ENCODE data around the gene FRZB.
A peak's percentile ranks its signal among the peaks of the same experiment; 100 is the strongest.

FRZB gene

GRCh38 chr2:182863642-182864041, 2.8 kb downstream of the FRZB start:
- Histone ChIP-seq H3K4me3 (ENCODE audit: low read length) (no peak overlapping the region), H3K36me3 (ENCODE audit: insufficient read depth, low read length) (no peaks in the 10 kb centered on the region), H3K27me3 (ENCODE audit: control insufficient read depth, insufficient read depth, low read length) (no peaks in the 10 kb centered on the region), H3K4me2 (ENCODE audit: low read length) (no peak overlapping the region), H3K9me3 (replicated peaks; ENCODE audit: low read length) (no peaks in the 10 kb centered on the region), H3K4me1 (ENCODE audit: control insufficient read depth, insufficient read depth, low read length) (peaks cover 12% of the 10 kb centered on the region), H3K9ac (ENCODE audit: low read depth, low read length) (no peak overlapping the region)

DNA sequence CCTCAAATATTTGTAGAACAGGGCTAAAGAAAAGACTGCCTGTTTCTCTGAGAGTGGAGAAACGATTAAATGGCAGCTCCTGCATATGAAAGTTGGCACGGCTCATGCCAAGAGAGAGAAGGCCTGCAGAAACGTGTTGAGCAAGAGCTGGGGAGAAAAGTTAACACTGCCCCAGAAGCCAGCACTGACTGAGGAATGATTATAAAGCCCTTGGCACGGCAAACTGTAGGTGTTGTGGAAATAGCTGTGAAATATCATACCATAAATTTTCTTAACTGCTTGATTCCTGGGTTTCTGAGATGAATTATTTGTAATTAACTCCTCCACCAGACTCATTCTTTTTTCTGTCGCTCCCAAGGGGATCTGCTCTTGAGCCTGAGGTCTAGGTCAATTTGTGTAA, 4.3 kb downstream of the FRZB start:
- Histone ChIP-seq H3K27me3 (ENCODE audit: control insufficient read depth, insufficient read depth, low read length) (no peaks in the 10 kb centered on the region), H3K4me2 (ENCODE audit: low read length) (no peak overlapping the region)

GRCh38 chr2:182860858-182861257, 5.6 kb downstream of the FRZB start:
- H3K9me3 ChIP-seq (replicated peaks; ENCODE audit: low read length), result no peaks in the 10 kb centered on the region
- no peak overlapping the region for H3K9ac ChIP-seq (ENCODE audit: low read depth, low read length)
- H3K36me3 ChIP-seq (ENCODE audit: insufficient read depth, low read length), result no peaks in the 10 kb centered on the region
- H3K4me1 ChIP-seq (ENCODE audit: control insufficient read depth, insufficient read depth, low read length), result peaks cover 2% of the 10 kb centered on the region
- H3K27me3 ChIP-seq (ENCODE audit: control insufficient read depth, insufficient read depth, low read length), result no peaks in the 10 kb centered on the region
- H3K4me3 ChIP-seq (ENCODE audit: low read length), result no peak overlapping the region
- no peak overlapping the region for H3K4me2 ChIP-seq (ENCODE audit: low read length)

More for the DNA sequence above, 4.3 kb downstream of the FRZB start:
- Histone ChIP-seq H3K9ac (ENCODE audit: low read depth, low read length) (no peak overlapping the region), H3K9me3 (replicated peaks; ENCODE audit: low read length) (no peaks in the 10 kb centered on the region), H3K4me3 (ENCODE audit: low read length) (no peak overlapping the region), H3K4me1 (ENCODE audit: control insufficient read depth, insufficient read depth, low read length) (peaks cover 9% of the 10 kb centered on the region), H3K36me3 (ENCODE audit: insufficient read depth, low read length) (no peaks in the 10 kb centered on the region)

DNA sequence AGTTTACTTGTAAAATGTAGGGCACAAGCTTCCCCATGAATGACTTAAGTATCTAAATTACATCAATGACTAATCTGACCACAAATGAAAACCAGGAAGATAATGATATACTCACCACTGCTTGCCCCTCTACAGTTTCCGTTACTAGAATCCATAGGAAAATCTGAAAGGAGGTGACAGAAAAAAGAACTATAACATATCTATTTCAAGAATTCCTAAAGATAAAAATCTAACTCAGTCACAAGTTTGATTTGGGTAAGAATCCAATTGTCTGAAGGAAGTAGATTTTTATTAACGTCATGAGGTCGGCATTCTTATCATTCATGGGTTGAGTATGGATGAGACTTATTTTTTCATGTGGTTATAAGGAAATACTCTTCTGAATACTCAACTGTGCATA, 7.8 kb downstream of the FRZB start:
- no peaks in the 10 kb centered on the region for H3K27me3 ChIP-seq (ENCODE audit: control insufficient read depth, insufficient read depth, low read length)
- no peaks in the 10 kb centered on the region for H3K4me1 ChIP-seq (ENCODE audit: control insufficient read depth, insufficient read depth, low read length)
- no peak overlapping the region for H3K4me2 ChIP-seq (ENCODE audit: low read length)
- no peaks in the 10 kb centered on the region for H3K9me3 ChIP-seq (replicated peaks; ENCODE audit: low read length)
- no peak overlapping the region for H3K4me3 ChIP-seq (ENCODE audit: low read length)
- no peak overlapping the region for H3K9ac ChIP-seq (ENCODE audit: low read depth, low read length)
- H3K36me3 ChIP-seq (ENCODE audit: insufficient read depth, low read length), result no peaks in the 10 kb centered on the region

DNA sequence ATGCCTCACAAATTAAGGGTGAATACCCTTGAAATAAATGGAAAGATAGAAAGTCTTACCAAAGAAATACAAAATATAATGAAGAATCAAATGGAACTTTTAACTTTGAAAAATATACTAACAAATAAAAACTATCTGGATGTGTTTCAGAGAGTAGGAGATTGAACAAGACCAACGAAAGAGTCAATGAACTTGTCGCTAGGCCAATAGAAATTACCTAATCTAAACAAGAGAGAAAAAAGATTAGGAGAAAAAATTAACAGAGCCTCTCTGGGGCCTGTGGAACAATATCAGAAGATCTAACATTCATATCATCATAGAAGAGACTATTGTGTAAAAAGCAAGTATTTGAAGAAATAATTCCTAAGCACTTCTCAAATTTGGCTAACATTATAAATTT, 11.1 kb downstream of the FRZB start:
- H3K4me1 ChIP-seq (ENCODE audit: control insufficient read depth, insufficient read depth, low read length), result peaks cover 5% of the 10 kb centered on the region
- H3K36me3 ChIP-seq (ENCODE audit: insufficient read depth, low read length), result no peaks in the 10 kb centered on the region

GRCh38 chr2:182854375-182855105, 11.9 kb downstream of the FRZB start:
- Histone ChIP-seq H3K27me3 (ENCODE audit: control insufficient read depth, insufficient read depth, low read length) (no peaks in the 10 kb centered on the region), H3K9me3 (replicated peaks; ENCODE audit: low read length) (no peaks in the 10 kb centered on the region), H3K4me1 (ENCODE audit: control insufficient read depth, insufficient read depth, low read length) (peaks cover 5% of the 10 kb centered on the region), H3K4me2 (ENCODE audit: low read length) (no peak overlapping the region), H3K4me3 (ENCODE audit: low read length) (no peak overlapping the region), H3K9ac (ENCODE audit: low read depth, low read length) (no peak overlapping the region), H3K36me3 (ENCODE audit: insufficient read depth, low read length) (no peaks in the 10 kb centered on the region)

More for the DNA sequence above, 11.1 kb downstream of the FRZB start:
- Histone ChIP-seq H3K27me3 (ENCODE audit: control insufficient read depth, insufficient read depth, low read length) (no peaks in the 10 kb centered on the region), H3K9me3 (replicated peaks; ENCODE audit: low read length) (no peaks in the 10 kb centered on the region), H3K4me2 (ENCODE audit: low read length) (no peak overlapping the region), H3K4me3 (ENCODE audit: low read length) (no peak overlapping the region), H3K9ac (ENCODE audit: low read depth, low read length) (no peak overlapping the region)

DNA sequence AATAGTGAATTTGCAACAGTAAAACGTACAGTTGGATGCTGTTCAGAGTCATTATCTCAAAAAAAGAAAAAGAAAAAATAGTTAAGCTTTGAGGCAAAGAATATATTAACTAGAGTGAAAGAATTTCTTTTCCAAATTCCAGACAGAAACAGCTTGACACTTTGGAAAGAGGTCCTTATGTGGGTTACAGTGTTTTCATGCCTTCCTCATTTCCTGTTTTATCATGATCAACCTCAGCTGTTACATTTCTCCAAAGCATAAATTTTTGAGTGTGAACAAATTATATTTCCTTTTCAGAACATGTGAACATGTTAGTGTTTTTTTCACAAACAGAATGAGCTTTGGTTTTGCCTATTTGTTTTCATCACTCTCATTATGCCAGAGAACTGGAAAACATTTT, 13.6 kb downstream of the FRZB start:
- Histone ChIP-seq H3K4me3 (ENCODE audit: low read length) (no peak overlapping the region), H3K36me3 (ENCODE audit: insufficient read depth, low read length) (no peaks in the 10 kb centered on the region), H3K9me3 (replicated peaks; ENCODE audit: low read length) (no peaks in the 10 kb centered on the region), H3K27me3 (ENCODE audit: control insufficient read depth, insufficient read depth, low read length) (no peaks in the 10 kb centered on the region), H3K4me2 (ENCODE audit: low read length) (no peak overlapping the region), H3K9ac (ENCODE audit: low read depth, low read length) (no peak overlapping the region), H3K4me1 (ENCODE audit: control insufficient read depth, insufficient read depth, low read length) (peaks cover 5% of the 10 kb centered on the region)

DNA sequence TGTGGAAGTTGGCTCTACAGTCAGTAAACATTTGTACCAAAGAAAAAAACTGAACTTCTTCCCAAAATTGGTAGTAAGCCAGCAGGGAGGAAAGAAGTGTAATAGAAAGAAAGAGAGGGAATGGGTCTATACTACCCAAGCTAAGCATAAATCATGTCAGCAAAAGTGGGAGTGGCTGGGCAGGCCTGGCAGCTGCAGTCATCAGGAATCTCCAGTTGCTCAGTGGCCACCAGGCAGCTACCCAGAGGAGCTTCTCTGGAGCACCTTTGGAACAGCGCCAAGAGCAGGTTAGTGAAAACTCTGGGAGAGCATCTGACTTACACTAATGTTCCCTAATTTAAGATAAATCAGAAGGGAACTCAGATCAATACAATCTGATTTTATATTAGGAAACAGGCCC, 14.3 kb downstream of the FRZB start:
- no peaks in the 10 kb centered on the region for H3K36me3 ChIP-seq (ENCODE audit: insufficient read depth, low read length)
- H3K27me3 ChIP-seq (ENCODE audit: control insufficient read depth, insufficient read depth, low read length), result no peaks in the 10 kb centered on the region
- H3K4me3 ChIP-seq (ENCODE audit: low read length), result no peak overlapping the region
- H3K9me3 ChIP-seq (replicated peaks; ENCODE audit: low read length), result no peaks in the 10 kb centered on the region
- no peak overlapping the region for H3K9ac ChIP-seq (ENCODE audit: low read depth, low read length)
- H3K4me1 ChIP-seq (ENCODE audit: control insufficient read depth, insufficient read depth, low read length), result peaks cover 5% of the 10 kb centered on the region
- no peak overlapping the region for H3K4me2 ChIP-seq (ENCODE audit: low read length)

DNA sequence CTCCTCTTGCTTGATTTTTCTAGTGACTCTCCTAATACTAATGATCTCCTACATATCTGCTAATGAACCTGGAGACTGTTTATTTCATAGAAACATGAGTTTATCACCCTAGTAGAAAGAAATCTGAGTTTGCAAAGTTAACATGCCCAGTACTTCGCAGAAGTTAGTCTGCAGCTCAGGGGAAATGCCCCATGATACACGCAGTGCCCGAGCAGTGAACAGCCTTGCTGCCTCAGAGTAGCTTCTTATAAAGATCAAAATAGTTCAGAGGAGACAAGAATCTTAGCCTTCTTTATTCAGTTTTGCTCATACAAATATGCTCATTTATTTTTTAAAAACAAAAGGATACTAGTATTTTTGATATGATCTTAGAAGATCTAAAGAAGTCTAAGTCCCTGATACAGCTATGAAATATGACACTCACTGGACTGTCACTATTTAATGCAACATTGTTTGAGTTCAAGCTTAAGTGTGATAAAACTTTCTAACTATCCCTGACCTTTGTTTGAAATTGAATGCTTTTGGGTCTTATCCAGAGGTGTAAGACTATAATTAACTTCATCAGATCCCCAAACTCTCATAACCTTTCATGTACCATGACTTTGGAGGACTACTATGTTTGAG, 20.5 kb downstream of the FRZB start:
- Histone ChIP-seq H3K9me3 (replicated peaks; ENCODE audit: low read length) (no peaks in the 10 kb centered on the region), H3K4me2 (ENCODE audit: low read length) (peak overlapping the region; percentile 9), H3K36me3 (ENCODE audit: insufficient read depth, low read length) (no peaks in the 10 kb centered on the region), H3K9ac (ENCODE audit: low read depth, low read length) (no peak overlapping the region), H3K4me3 (ENCODE audit: low read length) (no peak overlapping the region), H3K27me3 (ENCODE audit: control insufficient read depth, insufficient read depth, low read length) (no peaks in the 10 kb centered on the region), H3K4me1 (ENCODE audit: control insufficient read depth, insufficient read depth, low read length) (no peaks in the 10 kb centered on the region)

DNA sequence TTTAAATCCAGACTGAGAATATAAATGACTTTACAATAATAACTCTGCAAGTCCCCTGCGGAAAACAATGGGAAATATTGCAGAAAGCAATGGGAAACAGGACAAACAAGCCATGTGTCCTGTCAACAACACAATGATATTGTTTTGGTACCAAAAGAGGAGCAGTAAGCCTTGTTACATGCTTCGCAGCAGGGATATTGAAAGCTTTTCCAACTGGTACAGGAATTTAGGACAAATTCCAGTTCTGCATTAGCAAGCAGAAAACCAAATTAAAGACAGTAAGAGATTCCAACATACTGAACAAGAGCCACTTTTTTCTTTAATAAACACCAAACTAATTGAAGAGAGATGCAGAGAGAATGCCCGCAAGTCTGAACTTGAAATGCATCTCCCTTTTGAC, 30.0 kb downstream of the FRZB start:
- Histone ChIP-seq H3K9me3 (replicated peaks; ENCODE audit: low read length) (no peaks in the 10 kb centered on the region), H3K36me3 (ENCODE audit: insufficient read depth, low read length) (no peaks in the 10 kb centered on the region), H3K4me1 (ENCODE audit: control insufficient read depth, insufficient read depth, low read length) (no peaks in the 10 kb centered on the region), H3K27me3 (ENCODE audit: control insufficient read depth, insufficient read depth, low read length) (no peaks in the 10 kb centered on the region), H3K9ac (ENCODE audit: low read depth, low read length) (no peak overlapping the region), H3K4me3 (ENCODE audit: low read length) (no peak overlapping the region), H3K4me2 (ENCODE audit: low read length) (no peak overlapping the region)

- Histone ChIP-seq H3K9me3 (replicated peaks; ENCODE audit: low read length) (no peaks in the 10 kb centered on the region), H3K36me3 (ENCODE audit: insufficient read depth, low read length) (no peaks in the 10 kb centered on the region), H3K4me1 (ENCODE audit: control insufficient read depth, insufficient read depth, low read length) (no peaks in the 10 kb centered on the region), H3K9ac (ENCODE audit: low read depth, low read length) (no peak overlapping the region), H3K4me3 (ENCODE audit: low read length) (no peak overlapping the region), H3K27me3 (ENCODE audit: control insufficient read depth, insufficient read depth, low read length) (no peaks in the 10 kb centered on the region), H3K4me2 (ENCODE audit: low read length) (no peak overlapping the region)
Measured at GRCh38 chr2:182834293-182834692, 32.1 kb downstream of the FRZB start.
